ENCODE data around the gene UBR3.
"Not testable (repeated sequence)": the region's sequence is repeated elsewhere in the genome, so short reads cannot be mapped to it uniquely, and the experiment has no call there.

The UBR3 gene

GRCh38 chr2:169871369-169871768, 44.1 kb downstream of the UBR3 start:
- not testable (repeated sequence) for DNase-seq (ENCODE audit: low read depth)

GRCh38 chr2:169871994-169872393, 44.7 kb downstream of the UBR3 start:
- DNase-seq (ENCODE audit: low read depth) = no peak

GRCh38 chr2:169877398-169877797, 50.1 kb downstream of the UBR3 start:
- no peak for DNase-seq (ENCODE audit: low read depth)

- DNase-seq (ENCODE audit: low read depth) = no peak
Observed at GRCh38 chr2:169887120-169887519, 59.9 kb downstream of the UBR3 start.

GRCh38 chr2:169891593-169892298, 64.5 kb downstream of the UBR3 start:
- no peak for DNase-seq (ENCODE audit: low read depth)

GRCh38 chr2:169892951-169893350, 65.7 kb downstream of the UBR3 start:
- DNase-seq (ENCODE audit: low read depth) = no peak

- DNase-seq (ENCODE audit: low read depth) = peak; percentile 8
Observed at GRCh38 chr2:169895294-169895985, 68.2 kb downstream of the UBR3 start.

- DNase-seq (ENCODE audit: low read depth) = no peak
Observed at GRCh38 chr2:169897834-169898233, 70.6 kb downstream of the UBR3 start.

- DNase-seq (ENCODE audit: low read depth) = not testable (repeated sequence)
Observed at GRCh38 chr2:169900103-169900502, 72.8 kb downstream of the UBR3 start.

- DNase-seq (ENCODE audit: low read depth) = no peak
Observed at GRCh38 chr2:169900686-169901085, 73.4 kb downstream of the UBR3 start.

- no peak for DNase-seq (ENCODE audit: low read depth)
Observed at GRCh38 chr2:169906731-169907130, 79.5 kb downstream of the UBR3 start.

- no peak for DNase-seq (ENCODE audit: low read depth)
Observed at GRCh38 chr2:169909376-169909775, 82.1 kb downstream of the UBR3 start.

GRCh38 chr2:169910109-169910799, 83.0 kb downstream of the UBR3 start:
- no peak for DNase-seq (ENCODE audit: low read depth)

GRCh38 chr2:169911119-169911518, 83.9 kb downstream of the UBR3 start:
- no peak for DNase-seq (ENCODE audit: low read depth)

- DNase-seq (ENCODE audit: low read depth) = no peak
Observed at GRCh38 chr2:169916623-169917022, 89.4 kb downstream of the UBR3 start.

GRCh38 chr2:169923977-169924376, 96.7 kb downstream of the UBR3 start:
- DNase-seq (ENCODE audit: low read depth) = no peak

GRCh38 chr2:169925968-169926367, 98.7 kb downstream of the UBR3 start:
- DNase-seq (ENCODE audit: low read depth) = no peak

- DNase-seq (ENCODE audit: low read depth) = peak; percentile 4
Observed at GRCh38 chr2:169928463-169928864, 101.2 kb downstream of the UBR3 start.

- no peak for DNase-seq (ENCODE audit: low read depth)
Observed at GRCh38 chr2:169933124-169933711, 106.0 kb downstream of the UBR3 start.

GRCh38 chr2:169936652-169937051, 109.4 kb downstream of the UBR3 start:
- DNase-seq (ENCODE audit: low read depth) = not testable (repeated sequence)

- no peak for DNase-seq (ENCODE audit: low read depth)
Observed at GRCh38 chr2:169945515-169945914, 118.3 kb downstream of the UBR3 start.

GRCh38 chr2:169946092-169946491, 118.8 kb downstream of the UBR3 start:
- no peak for DNase-seq (ENCODE audit: low read depth)

- DNase-seq (ENCODE audit: low read depth) = no peak
Observed at GRCh38 chr2:169946546-169946945, 119.3 kb downstream of the UBR3 start.

Measured in GM04503 (cell line).